Ramos (cell line): Measurements from ENCODE around the gene DYNLRB1.
"Not testable (repeated sequence)": the region's sequence is repeated elsewhere in the genome, so short reads cannot be mapped to it uniquely, and the experiment has no call there.

Source experiments
- in situ Hi-C: fragments of 300-500 bp; cut with MboI; formaldehyde crosslinking; loops from one replicate; pipeline ENCODE4 v1.14.3; 2022; ENCODE audit warnings: low sequenced_read_pairs; ENCODE audit not compliant: unreplicated experiment

DYNLRB1 gene

GRCh38 chr20:34516247-34517113, at the start of gene DYNLRB1:
DYNLRB1 (plus strand) TSS chr20:34516422; CDS start chr20:34516459, 37 bp downstream.
- in situ Hi-C loops, result loop anchor here (10.0 kb wide), 1 partner anchor 202 kb away; no protein-coding TSS in a partner anchor

- in situ Hi-C loops, result no loop called here
Measured at GRCh38 chr20:34468951-34469350, 47.3 kb upstream of the DYNLRB1 start.

GRCh38 chr20:34472246-34472925, 43.8 kb upstream of the DYNLRB1 start:
- in situ Hi-C loops, result no loop called here

GRCh38 chr20:34473262-34473883, 42.8 kb upstream of the DYNLRB1 start:
- in situ Hi-C loops, result no loop called here

DNA sequence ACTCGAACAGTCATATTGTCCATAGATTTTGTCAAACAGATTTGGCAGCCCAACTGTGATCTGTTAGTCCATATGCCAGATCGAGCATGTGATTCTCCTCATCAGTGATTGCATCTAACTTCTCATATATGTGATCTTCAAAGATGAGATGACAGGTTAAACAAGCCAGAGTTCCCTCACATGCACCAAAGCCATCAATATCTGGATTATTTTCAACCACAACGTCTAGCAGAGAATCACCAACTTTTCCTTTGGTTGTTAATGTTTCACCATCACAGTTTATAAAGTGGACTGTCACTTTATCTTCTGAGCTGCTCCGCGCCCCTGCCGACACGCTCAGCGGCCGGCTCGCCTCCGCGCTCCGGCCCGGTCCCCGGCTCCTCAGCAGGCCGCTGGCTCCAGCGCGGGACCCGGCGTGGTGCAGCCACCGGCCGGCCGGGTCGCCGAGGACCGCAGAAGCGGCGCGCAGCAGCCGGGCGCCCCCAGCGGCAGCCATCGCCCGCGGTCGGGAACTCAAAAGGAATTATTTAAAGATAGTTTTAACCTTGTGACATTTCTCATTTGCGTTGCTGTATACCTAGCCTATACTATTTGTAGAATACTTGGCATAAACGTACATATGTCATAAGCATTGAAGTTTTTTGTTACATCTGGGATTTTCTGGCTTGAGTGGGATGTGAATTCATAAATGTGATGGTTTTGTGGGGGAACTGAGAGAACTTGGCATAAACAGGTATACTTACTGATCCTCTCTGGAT, 40.1 kb upstream of the DYNLRB1 start:
- in situ Hi-C loops, result no loop called here

GRCh38 chr20:34479627-34480026, 36.6 kb upstream of the DYNLRB1 start:
- in situ Hi-C loops, result loop anchor here (10.0 kb wide), 1 partner anchor 165 kb away; no protein-coding TSS in a partner anchor

GRCh38 chr20:34482154-34482553, 34.1 kb upstream of the DYNLRB1 start:
- in situ Hi-C loops, result loop anchor here (10.0 kb wide), 1 partner anchor 167 kb away; no protein-coding TSS in a partner anchor

DNA sequence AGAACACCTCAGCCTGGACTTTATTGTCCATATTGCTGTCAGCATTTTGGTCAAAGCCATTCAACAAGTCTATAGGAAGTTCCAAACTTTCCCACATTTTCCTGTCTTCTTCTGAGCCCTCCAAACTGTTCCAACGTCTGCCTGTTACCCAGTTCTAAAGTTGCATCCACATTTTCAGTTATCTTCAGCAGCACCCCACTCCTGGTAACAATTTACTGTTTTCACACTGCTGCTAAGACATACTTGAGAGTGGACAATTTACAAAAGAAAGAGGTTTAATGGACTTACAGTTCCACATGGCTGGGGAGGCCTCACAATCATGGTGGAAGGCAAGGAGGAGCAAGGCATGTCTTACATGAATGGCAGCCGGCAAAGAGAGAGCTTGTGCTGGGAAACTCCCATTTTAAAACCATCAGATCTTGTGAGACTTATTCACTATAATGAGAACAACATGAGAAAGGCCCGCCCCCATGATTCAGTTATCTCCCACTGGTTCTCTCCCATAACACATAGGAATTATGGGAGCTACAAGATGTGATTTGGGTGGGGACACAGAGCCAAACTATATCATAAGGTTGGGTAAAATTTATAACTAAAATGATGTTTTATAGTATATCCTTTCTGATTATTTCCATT, 32.5 kb upstream of the DYNLRB1 start:
- in situ Hi-C loops, result loop anchor here (10.0 kb wide), 1 partner anchor 169 kb away; no protein-coding TSS in a partner anchor

DNA sequence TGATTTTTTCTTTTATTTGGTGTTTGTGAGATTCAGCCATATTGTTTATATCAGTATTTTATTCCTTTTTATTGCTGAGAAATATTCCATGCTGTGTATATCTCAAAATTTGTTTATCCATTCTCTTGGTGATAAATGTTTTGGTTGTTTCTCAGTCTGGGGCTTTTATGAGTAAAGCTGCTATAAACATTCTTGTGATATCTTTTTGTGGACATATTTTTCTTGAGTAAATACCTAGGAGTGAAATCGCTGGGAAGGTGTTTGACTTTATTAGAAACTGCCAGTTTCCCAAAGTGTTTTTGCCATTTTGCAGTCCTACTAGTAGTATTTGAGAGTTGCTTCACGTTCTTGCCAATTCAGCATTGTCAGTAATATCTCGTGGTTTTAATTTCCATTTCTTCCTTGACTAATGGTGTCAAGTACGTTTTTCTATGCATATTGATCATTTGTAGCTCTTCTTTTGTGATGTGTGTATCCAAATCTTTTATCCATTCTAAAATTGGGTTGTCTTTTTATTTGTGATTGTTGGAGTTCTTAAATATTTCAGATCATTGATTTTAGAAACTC, 31.1 kb upstream of the DYNLRB1 start:
- in situ Hi-C loops, result loop anchor here (10.0 kb wide), 1 partner anchor 170 kb away; no protein-coding TSS in a partner anchor

GRCh38 chr20:34491226-34491931, 24.8 kb upstream of the DYNLRB1 start:
- in situ Hi-C loops, result no loop called here

DNA sequence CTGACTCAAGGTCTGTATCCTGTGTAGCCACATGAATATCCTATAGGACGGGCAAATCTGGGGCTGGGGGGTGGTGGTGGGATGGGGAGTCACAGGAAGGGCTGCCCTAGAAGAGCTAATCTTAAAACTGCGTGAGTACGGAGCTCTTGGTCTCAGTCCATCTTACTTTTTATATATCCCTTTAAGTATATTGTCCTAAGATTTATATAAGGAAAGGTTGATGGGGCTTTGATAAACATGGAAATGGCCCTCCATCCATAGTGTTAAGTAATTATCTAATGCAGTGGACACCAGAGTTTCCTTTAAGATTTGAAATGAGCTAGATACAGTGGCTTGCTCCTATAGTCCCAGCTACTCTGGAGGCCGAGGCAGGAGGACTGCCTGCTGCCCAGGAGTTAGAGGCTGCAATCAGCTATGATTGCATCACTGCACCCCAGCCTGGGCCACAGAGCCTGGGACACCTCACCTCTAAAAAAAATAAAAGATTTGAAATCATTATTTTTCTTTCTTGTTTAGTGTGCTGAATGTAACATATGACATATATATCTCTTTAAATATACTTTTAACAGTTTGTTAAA, 24.2 kb upstream of the DYNLRB1 start:
- in situ Hi-C loops, result no loop called here

DNA sequence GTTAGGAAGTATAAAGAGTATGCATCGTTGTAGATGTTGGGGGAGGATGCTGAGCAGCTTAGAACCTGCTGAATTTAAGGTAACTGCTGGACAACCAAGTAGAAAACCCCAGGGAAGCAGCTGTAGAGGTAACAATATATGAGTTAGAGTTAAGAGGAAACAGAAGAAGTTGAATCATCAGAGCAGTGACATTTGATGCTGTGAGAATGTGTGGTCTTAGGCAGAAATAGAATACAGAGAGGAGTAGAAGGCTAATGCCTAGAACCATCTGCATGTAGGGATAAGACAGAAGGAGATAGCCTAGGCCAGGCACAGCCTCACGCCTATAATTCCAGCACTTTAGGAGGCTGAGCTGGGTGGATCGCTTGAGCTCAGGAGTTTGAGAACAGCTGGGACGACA, 22.6 kb upstream of the DYNLRB1 start:
- in situ Hi-C loops, result no loop called here

DNA sequence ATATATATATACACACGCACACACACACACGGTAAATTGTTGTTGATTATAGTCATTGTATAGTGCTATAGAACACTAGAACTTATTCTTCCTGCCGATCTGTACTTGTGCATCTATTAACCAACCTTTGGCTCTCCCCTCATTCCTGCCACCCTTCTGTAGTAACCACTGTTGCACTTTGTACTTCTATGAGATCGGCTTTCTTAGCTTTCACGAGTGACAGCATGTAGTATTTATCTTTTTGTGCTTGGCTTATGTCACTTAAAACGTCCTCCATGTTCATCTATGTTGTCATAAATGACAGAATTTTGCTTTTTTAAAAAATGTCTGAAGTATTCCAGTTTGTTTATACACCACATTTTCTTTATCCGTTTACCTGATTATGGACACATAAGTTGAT, 20.9 kb upstream of the DYNLRB1 start:
- in situ Hi-C loops, result no loop called here

DNA sequence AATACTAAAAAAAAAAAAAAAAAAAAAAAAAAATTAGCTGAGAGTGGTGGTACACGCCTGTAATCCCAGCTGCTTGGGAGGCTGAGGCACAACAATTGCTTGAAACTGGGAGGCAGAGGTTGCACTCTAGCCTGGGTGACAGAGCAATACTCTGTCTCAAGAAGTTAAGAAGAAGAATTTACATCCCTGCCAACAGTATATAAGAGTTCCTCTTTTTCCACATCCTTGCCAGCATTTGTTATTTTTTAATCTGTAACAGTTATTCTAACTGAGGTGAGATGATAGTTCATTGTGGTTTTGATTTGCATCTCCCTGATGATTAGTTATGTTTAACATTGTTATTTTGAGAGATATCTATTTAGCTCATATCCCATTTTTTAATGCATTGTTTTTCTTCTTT, 20.3 kb upstream of the DYNLRB1 start:
- in situ Hi-C loops, result no loop called here

DNA sequence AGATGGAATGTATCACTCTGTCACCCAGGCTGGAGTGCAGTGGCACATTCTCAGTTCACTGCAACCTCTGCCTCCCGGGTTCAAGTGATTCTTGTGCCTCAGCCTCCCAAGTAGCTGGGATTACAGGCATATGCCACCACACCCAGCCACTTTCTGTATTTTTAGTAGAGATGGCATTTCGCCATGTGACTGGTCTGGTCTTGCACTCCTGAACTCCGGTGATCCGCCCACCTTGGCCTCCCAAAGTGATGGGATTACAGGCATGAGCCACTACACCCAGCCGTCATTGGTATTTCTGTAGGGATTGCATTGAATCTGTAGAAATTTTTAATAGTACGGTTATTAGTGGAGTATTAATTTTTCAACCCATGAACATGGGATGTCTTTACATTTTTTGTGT, 18.6 kb upstream of the DYNLRB1 start:
- in situ Hi-C loops, result not testable (repeated sequence)

DNA sequence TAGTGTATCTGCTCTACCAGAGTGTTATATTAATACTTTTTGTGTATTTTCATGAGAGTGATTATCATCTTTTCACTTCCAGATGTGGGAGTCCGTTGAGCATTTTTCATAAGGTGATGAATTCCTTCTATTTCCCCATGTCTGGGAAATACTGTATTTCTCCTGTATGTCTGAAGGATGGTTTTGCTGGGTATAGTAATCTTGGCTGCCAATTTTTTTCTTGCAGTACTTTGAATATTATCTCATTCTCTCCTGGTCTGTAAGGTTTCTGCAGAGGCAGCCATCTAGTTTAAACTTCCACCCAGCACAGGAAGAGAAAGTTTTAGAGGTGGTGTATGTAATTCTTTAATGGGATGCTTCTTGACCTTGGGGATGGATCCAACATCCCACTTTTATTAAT, 15.4 kb upstream of the DYNLRB1 start:
- in situ Hi-C loops, result no loop called here

DNA sequence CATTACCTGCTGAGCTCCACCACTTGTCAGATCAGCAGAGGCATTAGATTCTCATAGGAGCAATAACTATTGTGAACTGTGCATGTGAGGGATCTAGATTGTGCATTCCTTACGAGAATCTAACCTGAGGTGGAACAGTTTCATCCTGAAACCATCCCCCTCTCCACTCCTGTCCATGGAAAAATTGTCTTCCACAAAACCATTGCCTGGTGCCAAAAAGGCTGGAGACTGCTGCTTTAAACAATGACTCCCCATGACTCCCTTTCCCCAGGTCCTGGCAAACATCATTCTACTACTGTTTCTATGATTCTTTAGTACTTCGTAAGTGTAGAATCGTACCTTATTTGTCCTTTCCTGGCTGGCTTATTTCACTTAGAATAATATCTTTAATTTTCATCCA, 9.7 kb upstream of the DYNLRB1 start:
- in situ Hi-C loops, result no loop called here

DNA sequence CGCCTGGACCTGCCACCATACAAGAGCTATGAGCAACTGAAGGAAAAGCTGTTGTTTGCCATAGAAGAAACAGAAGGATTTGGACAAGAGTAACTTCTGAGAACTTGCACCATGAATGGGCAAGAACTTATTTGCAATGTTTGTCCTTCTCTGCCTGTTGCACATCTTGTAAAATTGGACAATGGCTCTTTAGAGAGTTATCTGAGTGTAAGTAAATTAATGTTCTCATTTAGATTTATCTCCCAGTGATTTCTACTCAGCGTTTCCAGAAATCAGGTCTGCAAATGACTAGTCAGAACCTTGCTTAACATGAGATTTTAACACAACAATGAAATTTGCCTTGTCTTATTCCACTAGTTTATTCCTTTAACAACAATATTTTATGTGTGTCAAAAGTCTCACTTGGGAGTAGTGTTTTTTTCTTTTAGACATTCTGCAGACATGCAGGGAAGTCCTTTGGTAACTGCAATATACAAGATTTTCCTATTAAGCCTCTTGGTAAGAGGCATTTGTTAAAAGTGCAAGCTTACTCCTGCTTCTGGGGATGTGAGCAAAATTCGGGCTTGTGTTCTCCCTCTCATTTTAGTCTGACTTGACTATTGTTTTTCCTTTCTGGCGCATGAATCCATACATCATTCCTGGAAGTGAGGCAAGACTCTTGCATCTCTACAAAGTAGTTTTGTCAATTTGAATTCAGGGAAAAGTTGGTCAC, 8.4 kb upstream of the DYNLRB1 start:
- in situ Hi-C loops, result no loop called here
